T-helper 1 cell (primary cell): ENCODE results near the gene GK.
"Not testable (repeated sequence)": the region's sequence is repeated elsewhere in the genome, so short reads cannot be mapped to it uniquely, and the experiment has no call there.

ENCODE experiments used
- DNase-seq, 5 donors: peaks; one replicate each; pipeline ENCODE4 v3.0.0-alpha.2; 2012 to 2020

The GK gene

GRCh38 chrX:30713061-30713525 is 59.9 kb downstream of the GK start:
- peak in 3 of 5 donors; percentile 10 to 88 (median 18) for DNase-seq

- DNase-seq = no peak
Measured at GRCh38 chrX:30714138-30714537, 60.9 kb downstream of the GK start.

DNA sequence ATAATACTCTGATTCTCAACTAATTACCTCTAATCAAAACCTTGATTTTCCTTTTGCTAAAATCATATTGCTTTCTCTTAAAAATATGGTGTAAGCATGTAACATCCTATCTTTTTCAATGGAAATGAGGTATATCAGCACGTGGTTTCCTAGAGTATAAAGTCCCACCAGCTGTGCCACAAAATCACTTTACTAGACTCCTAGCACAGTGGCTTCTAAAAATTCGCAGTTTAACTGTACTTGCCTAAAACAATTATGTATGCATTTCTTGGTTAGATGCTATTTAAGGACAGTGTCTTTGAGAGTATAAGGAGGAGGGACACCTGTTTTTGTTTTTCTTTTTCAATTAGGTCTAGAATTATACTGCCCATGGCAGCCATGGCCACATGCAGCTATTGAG is 62.8 kb downstream of the GK start:
- no peak for DNase-seq

DNA sequence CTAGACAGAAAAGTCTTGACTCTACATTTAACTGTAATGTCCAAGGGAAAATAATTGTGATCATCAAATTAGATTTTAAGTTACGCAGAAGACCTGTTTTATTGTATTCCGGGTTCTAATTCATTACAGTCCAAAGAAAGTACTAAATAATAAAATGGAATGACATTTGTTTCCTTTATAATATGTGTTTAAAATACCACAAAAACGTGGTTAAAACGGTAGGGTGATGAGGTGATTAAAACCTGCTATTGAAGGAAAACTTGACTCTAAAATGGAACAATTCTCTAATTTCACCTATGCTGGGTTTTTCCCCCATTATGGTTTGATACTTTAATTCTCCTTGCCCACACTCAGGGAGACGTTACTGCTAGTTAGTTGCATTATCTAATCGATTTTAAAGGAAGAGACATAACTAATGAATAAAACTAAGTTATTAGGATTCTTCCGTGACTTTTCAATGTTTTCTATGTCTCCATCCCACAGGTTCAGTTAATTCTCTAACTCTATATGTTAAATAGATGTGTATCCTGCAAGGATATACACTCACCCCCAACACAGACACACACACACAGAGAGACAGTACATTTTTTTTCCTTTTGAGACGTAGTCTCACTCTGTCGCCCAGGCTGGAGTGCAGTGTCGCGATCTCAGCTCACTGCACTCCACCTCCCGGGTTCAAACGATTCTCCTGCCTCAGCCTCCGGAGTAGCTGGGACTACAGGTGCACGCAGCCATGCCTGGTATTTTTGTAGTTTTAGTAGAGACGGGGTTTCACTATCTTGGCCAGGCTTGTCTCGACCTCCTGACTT is 80.8 kb downstream of the GK start:
- DNase-seq = no peak

DNA sequence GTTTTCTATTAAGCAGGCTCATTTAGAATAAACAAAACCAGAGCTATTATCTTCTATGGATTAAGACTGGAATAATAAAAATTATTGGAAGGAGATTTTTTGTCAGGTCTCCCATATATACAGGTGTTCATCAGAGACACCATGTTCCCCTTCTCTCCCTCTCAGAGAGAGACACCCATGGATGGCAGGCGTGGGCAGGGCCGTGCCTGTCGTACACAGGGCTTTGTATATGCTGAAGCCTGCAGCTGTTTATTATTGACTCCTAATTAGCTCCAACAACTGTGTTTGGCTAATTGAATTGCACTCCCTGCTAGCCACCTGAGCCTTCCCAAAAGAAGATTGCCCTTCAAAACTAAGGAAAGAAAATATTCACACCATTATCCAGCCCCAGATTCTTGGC is 81.6 kb downstream of the GK start:
- DNase-seq = no peak

- peak; percentile 8 to 74 (median 43) for DNase-seq
Measured at GRCh38 chrX:30735839-30736238, 82.6 kb downstream of the GK start.

DNA sequence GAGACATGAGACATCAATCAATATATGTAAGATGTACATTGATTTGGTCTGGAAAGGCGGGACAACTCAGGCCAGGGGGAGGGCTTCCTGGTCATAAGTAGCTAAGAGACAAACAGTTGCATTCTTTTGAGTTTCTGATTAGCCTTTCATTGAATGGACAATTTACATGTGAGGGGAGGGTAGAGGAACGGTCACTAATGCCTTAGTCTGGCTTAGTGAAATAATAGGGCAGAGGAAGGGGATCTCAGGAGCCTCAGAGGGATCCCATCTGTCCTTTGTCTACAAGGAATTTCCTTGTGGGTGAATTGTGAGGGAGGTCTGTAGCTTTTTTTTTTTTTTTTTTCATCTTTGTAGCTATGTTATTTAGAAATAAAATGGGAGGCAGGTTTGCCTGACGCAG is 88.3 kb downstream of the GK start:
- DNase-seq = no peak

GRCh38 chrX:30748342-30748960 is 95.2 kb downstream of the GK start:
- DNase-seq = no peak

DNA sequence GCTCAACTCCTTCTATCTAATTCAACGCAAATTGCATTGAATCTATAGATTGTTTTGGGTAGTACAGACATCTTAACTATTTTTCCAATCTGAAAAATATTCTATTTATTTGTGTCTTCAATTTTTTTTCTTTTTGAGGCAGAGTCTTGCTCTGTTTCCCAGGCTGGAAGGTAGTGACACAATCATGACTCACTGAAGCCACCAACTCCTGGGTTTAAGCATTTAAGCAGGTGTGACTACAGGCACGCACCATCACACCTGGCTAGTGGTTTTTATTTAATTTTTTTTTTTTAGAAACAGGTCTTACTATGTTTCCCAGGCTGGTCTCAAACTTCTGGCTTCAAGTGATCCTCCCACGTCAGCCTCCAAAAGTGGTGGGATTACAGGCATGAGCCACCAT is 98.3 kb downstream of the GK start:
- DNase-seq = no peak

- peak in 1 of 5 donors; percentile 19 for DNase-seq
Measured at GRCh38 chrX:30762755-30763154, 109.5 kb downstream of the GK start.

- not testable (repeated sequence) for DNase-seq
Measured at GRCh38 chrX:30773764-30774163, 120.5 kb downstream of the GK start.

DNA sequence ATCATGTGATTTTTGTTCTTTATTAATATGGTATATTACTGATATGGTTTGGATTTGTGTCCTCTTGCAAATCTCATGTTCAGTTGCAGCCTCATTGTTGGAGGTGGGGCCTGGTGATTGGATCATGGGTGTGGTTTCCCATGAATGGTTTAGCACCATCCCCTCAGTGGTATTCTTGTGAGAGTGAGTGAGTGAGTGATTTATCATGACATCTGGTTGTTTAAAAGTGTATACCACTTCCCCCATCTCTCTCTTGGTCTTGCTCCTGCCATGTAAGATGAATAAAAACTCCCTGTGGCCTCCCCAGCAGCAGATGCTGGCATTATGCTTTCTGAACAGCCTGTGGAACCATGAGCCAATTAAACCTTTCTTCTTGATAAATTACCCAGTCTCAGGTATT is 124.4 kb downstream of the GK start:
- DNase-seq = no peak

DNA sequence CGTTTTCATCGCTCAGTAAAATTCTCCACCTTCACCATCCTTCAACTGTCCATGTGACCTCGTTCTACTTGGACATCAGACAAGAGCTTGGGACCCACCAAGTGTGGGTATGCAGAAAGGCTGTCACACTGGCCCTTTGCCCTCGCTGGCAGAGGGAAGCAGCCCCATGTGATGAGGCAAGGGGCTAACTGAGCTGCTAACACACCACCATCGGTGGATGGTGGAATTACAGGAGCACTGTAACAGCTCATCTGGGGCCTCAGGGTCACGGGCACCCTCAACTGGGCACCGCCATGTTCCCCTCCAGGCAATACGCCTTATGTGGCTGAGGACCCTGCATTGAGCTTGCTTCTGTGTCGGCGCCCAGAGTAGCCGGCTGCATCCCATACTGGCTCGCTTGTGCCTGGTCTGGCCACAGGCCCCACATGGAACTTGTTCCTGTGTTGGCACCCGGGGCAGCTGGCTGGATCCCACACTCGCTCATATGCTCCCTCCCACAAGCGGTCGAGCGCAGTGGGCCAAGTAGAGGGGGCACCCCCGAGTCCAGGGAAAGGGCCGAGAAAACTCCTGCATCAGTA is 126.3 kb downstream of the GK start:
- no peak for DNase-seq
